A549 (cell line): ENCODE measurements around the gene THYN1. TPM values are rescaled to one million over a fixed set of nuclear protein-coding genes. Genes with fewer than 3 reads are reported as not detected.

Experiments
- ATAC-seq, 2 experiments: fragments of 200-7000 bp in 1 of 2; fragments of >200 bp in 1 of 2; cut with Nextera tagmentation in 1 of 2; cut with Tn5 transposase in 1 of 2; 3 replicates each; pipeline versions ENCODE4 v1.8.0 to v1.9.1; 2018 to 2020; ENCODE audit warnings: mild to moderate bottlenecking in 1 of 2, moderate library complexity in 1 of 2
- CTCF ChIA-PET: fragments of 300-600 bp; sonication (Branson Sonifier 250); formaldehyde crosslinking; extraction: SDS; loops from one replicate; lab custom pipeline; 2021; ENCODE audit warnings: antibody characterized with exemption, inconsistent platforms; lab: Yijun Ruan, JAX
- POLR2A ChIA-PET: fragments of 350-600 bp; formaldehyde crosslinking; extraction: SDS; loops from one replicate; lab custom pipeline; 2021; ENCODE audit warnings: antibody characterized with exemption, inconsistent platforms; lab: Yijun Ruan, JAX
- DNase-seq, 2 experiments: peaks; one replicate each; pipeline versions ENCODE4 v3.0.0 to v3.0.0-alpha.2; 2011 to 2016; ENCODE audit warnings: low read depth in 1 of 2, low spot score in 1 of 2
- FAIRE-seq: peaks from 2 replicates; lab custom pipeline; 2011; peaks lifted over from hg19 to GRCh38; lab: Jason Lieb, UNC
- H3K27ac ChIP-seq, 2 experiments: fragments of >200 bp; sonication (Bioruptor Twin); formaldehyde crosslinking; 3 replicates each; pipeline ENCODE4 v1.5.1; 2016 to 2017
- H3K4me1 ChIP-seq: fragments of >200 bp; sonication (Bioruptor Twin); formaldehyde crosslinking; 3 replicates; pipeline ENCODE4 v1.6.1; 2016
- H3K4me2 ChIP-seq: fragments of >200 bp; sonication (Bioruptor Twin); formaldehyde crosslinking; 3 replicates; pipeline ENCODE4 v1.6.1; 2016
- H3K4me3 ChIP-seq: fragments of >200 bp; sonication (Bioruptor Twin); formaldehyde crosslinking; 3 replicates; pipeline ENCODE4 v1.5.1; 2016
- H3K9me3 ChIP-seq: fragments of >200 bp; sonication (Bioruptor Twin); formaldehyde crosslinking; 3 replicates; pipeline ENCODE4 v1.6.1; 2016
- CBX2 ChIP-seq: fragments of 200-600 bp; sonication (generic); IDR thresholded peaks from 2 replicates; pipeline ENCODE4 v1.6.1; 2016; ENCODE audit warnings: low read depth, mild to moderate bottlenecking, borderline replicate concordance
- CHD4 ChIP-seq: fragments of 200-600 bp; sonication (generic); IDR thresholded peaks from 2 replicates; pipeline ENCODE4 v1.6.1; 2016; ENCODE audit warnings: antibody characterized with exemption, mild to moderate bottlenecking, borderline replicate concordance
- EHMT2 ChIP-seq: fragments of 200-600 bp; sonication (generic); IDR thresholded peaks from 2 replicates; pipeline ENCODE4 v1.6.1; 2016; ENCODE audit warnings: antibody characterized with exemption, low read depth, mild to moderate bottlenecking, moderate library complexity
- FOSB ChIP-seq: fragments of 250-450 bp; sonication (Bioruptor Pico); IDR thresholded peaks from 2 replicates; pipeline ENCODE4 v1.5.0; 2020; ENCODE audit warnings: mild to moderate bottlenecking, moderate library complexity
- FOXS1 ChIP-seq: fragments of 250-450 bp; sonication (Bioruptor Pico); IDR thresholded peaks from 2 replicates; pipeline ENCODE4 v1.5.0; 2020; ENCODE audit warnings: mild to moderate bottlenecking, moderate library complexity
- GATA3 ChIP-seq: IDR thresholded peaks from 2 replicates; pipeline ENCODE4 v1.6.1; 2012; ENCODE audit warnings: borderline replicate concordance
- HDAC2 ChIP-seq: fragments of 200-600 bp; sonication (generic); IDR thresholded peaks from 2 replicates; pipeline ENCODE4 v1.6.1; 2016
- HEYL ChIP-seq: fragments of 250-450 bp; sonication (Bioruptor Pico); IDR thresholded peaks from 2 replicates; pipeline ENCODE4 v1.8.0; 2021; ENCODE audit warnings: mild to moderate bottlenecking, moderate library complexity
- HOXA7 ChIP-seq: fragments of 250-450 bp; sonication (Bioruptor Pico); IDR thresholded peaks from 2 replicates; pipeline ENCODE4 v1.5.0; 2020; ENCODE audit warnings: mild to moderate bottlenecking, moderate library complexity
- HOXB13 ChIP-seq: fragments of 250-450 bp; sonication (Bioruptor Pico); IDR thresholded peaks from 2 replicates; pipeline ENCODE4 v1.5.0; 2020; ENCODE audit warnings: low read depth, mild to moderate bottlenecking, moderate library complexity
- HOXB5 ChIP-seq: fragments of 250-450 bp; sonication (Bioruptor Pico); IDR thresholded peaks from 2 replicates; pipeline ENCODE4 v1.5.0; 2020; ENCODE audit warnings: mild to moderate bottlenecking, moderate library complexity
- MAZ ChIP-seq: fragments of 150-350 bp; IDR thresholded peaks from 2 replicates; pipeline ENCODE4 v1.6.1; 2014; ENCODE audit warnings: antibody characterized with exemption, low read depth, low read length, borderline replicate concordance
- RAD21 ChIP-seq, 2 experiments: fragments of >200 bp in 1 of 2; sonication (Bioruptor Twin) in 1 of 2; formaldehyde crosslinking in 1 of 2; IDR thresholded peaks in 1 of 2; conservative IDR thresholded peaks in 1 of 2; 2 replicates in 1 of 2; 3 replicates in 1 of 2; pipeline ENCODE4 v1.6.1; 2012 to 2018; ENCODE audit warnings: inconsistent platforms in 1 of 2
- RARB ChIP-seq: fragments of 250-450 bp; sonication (Bioruptor Pico); IDR thresholded peaks from 2 replicates; pipeline ENCODE4 v1.8.0; 2021; ENCODE audit warnings: mild to moderate bottlenecking, moderate library complexity
- RFX5 ChIP-seq: fragments of 450-650 bp; IDR thresholded peaks from 2 replicates; pipeline ENCODE4 v1.7.1; 2014; ENCODE audit warnings: antibody characterized with exemption, mild to moderate bottlenecking, moderate library complexity
- SREBF2 ChIP-seq: fragments of 450-650 bp; IDR thresholded peaks from 2 replicates; pipeline ENCODE4 v1.6.1; 2014; ENCODE audit warnings: mild to moderate bottlenecking, moderate library complexity
- TFCP2L1 ChIP-seq: fragments of 250-450 bp; sonication (Bioruptor Pico); IDR thresholded peaks from 2 replicates; pipeline ENCODE4 v1.5.0; 2021; ENCODE audit warnings: mild to moderate bottlenecking
- WGBS: methylation state at CpG from one replicate; pipeline ENCODE4 v1.1.6; 2017; ENCODE audit errors: missing lambda C conversion rate; 5-methylcytosine and 5-hydroxymethylcytosine counted together
- polyA plus RNA-seq, 4 experiments: library from polyadenylated mRNA; depleted of rRNA in 3 of 4; stranded (reverse); fragments of >200 nt; fragmentation: RNase III in 1 of 4; extraction: RNeasy Plus Mini Kit Qiagen cat#74134 plus additional on column Dnase treatment in 1 of 4; gene quantifications; 2 replicates in 3 of 4; 3 replicates in 1 of 4; pipeline ENCODE4 v1.2.3, GENCODE V29; 2011 to 2017
- TF ChIP-seq, protein P1 (sequence below): fragments of >200 bp; sonication (Bioruptor Twin); formaldehyde crosslinking; IDR thresholded peaks from 3 replicates; pipeline ENCODE4 v1.5.1; 2016
- TF ChIP-seq, protein P2 (sequence below): fragments of 150-350 bp; IDR thresholded peaks from 2 replicates; pipeline ENCODE4 v1.6.1; 2014; ENCODE audit warnings: low read depth, mild to moderate bottlenecking, low read length
- TF ChIP-seq, protein P3 (sequence below): fragments of 250-450 bp; sonication (Bioruptor Pico); IDR thresholded peaks from 2 replicates; pipeline ENCODE4 v1.5.0; 2020; ENCODE audit warnings: low read depth, mild to moderate bottlenecking, moderate library complexity
- TF ChIP-seq, protein P4 (sequence below): IDR thresholded peaks from 2 replicates; pipeline ENCODE4 v1.6.1; 2012
- TF ChIP-seq, protein P5 (sequence below): fragments of 250-450 bp; sonication (Bioruptor Pico); IDR thresholded peaks from 2 replicates; pipeline ENCODE4 v1.5.0; 2021; ENCODE audit warnings: mild to moderate bottlenecking, moderate library complexity, borderline replicate concordance

Gene THYN1
- polyA plus RNA-seq, 2 of the 4 experiments (the other 2 are of a cell fraction) = 20.8 to 27.9 TPM

- Histone ChIP-seq H3K27ac (no peak overlapping the region), H3K4me2 (no peak overlapping the region), H3K9me3 (no peaks in the 10 kb centered on the region), H3K4me3 (no peak overlapping the region), H3K4me1 (no peaks in the 10 kb centered on the region)
- CTCF ChIA-PET = interaction anchor here (0.6 to 2.0 kb wide), 4 partner anchors 9 to 109 kb away, joined by 3 to 6 read pairs (median 4); partner anchors contain the start of gene VPS26B
- POLR2A ChIA-PET = no interaction called here
- TF ChIP-seq FOSB (CRISPR knock-in tag) (no peak), RAD21 (conservative IDR thresholded peaks at IDR 0.05 in 1 of 2, IDR thresholded peaks at IDR 0.05 in 1 of 2) (0 out of 5 replicates have a peak, but pooled peaks of 1 of the 2 experiments have one; percentile 19)
- TF ChIP-seq, protein P1, sequence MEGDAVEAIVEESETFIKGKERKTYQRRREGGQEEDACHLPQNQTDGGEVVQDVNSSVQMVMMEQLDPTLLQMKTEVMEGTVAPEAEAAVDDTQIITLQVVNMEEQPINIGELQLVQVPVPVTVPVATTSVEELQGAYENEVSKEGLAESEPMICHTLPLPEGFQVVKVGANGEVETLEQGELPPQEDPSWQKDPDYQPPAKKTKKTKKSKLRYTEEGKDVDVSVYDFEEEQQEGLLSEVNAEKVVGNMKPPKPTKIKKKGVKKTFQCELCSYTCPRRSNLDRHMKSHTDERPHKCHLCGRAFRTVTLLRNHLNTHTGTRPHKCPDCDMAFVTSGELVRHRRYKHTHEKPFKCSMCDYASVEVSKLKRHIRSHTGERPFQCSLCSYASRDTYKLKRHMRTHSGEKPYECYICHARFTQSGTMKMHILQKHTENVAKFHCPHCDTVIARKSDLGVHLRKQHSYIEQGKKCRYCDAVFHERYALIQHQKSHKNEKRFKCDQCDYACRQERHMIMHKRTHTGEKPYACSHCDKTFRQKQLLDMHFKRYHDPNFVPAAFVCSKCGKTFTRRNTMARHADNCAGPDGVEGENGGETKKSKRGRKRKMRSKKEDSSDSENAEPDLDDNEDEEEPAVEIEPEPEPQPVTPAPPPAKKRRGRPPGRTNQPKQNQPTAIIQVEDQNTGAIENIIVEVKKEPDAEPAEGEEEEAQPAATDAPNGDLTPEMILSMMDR = peak; percentile 52
- FAIRE-seq (no peak), ATAC-seq (peak in 1 of 2 experiments; percentile 52; a peak in 2 of 6 replicates), DNase-seq (peak in 1 of 2 experiments; percentile 25)
- WGBS = 80% methylated on average over 14 of the region's 16 CpGs
Measured at GRCh38 chr11:134207538-134208239, 45.5 kb downstream of the THYN1 start.

- H3K4me2 ChIP-seq = no peak overlapping the region
- CTCF ChIA-PET = interaction anchor here (1.5 kb wide), 1 partner anchor 38 kb away, joined by 5 read pairs; no protein-coding TSS in a partner anchor
- TF ChIP-seq, protein P2, sequence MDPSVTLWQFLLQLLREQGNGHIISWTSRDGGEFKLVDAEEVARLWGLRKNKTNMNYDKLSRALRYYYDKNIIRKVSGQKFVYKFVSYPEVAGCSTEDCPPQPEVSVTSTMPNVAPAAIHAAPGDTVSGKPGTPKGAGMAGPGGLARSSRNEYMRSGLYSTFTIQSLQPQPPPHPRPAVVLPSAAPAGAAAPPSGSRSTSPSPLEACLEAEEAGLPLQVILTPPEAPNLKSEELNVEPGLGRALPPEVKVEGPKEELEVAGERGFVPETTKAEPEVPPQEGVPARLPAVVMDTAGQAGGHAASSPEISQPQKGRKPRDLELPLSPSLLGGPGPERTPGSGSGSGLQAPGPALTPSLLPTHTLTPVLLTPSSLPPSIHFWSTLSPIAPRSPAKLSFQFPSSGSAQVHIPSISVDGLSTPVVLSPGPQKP = no peak
- no peak for TF ChIP-seq CHD4
- TF ChIP-seq, protein P3, sequence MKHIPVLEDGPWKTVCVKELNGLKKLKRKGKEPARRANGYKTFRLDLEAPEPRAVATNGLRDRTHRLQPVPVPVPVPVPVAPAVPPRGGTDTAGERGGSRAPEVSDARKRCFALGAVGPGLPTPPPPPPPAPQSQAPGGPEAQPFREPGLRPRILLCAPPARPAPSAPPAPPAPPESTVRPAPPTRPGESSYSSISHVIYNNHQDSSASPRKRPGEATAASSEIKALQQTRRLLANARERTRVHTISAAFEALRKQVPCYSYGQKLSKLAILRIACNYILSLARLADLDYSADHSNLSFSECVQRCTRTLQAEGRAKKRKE (CRISPR knock-in tag) = no peak
- no peak for TF ChIP-seq GATA3
- no peak for TF ChIP-seq HOXB13
- TF ChIP-seq RFX5 = no peak
- TF ChIP-seq TFCP2L1 (CRISPR knock-in tag) = no peak
- TF ChIP-seq, all 56 proteins: peak for 0
- Histone ChIP-seq H3K27ac (no peak overlapping the region), H3K9me3 (no peaks in the 10 kb centered on the region), H3K4me3 (no peak overlapping the region), H3K4me1 (no peaks in the 10 kb centered on the region)
- ATAC-seq (no peak), FAIRE-seq (no peak), DNase-seq (no peak)
- POLR2A ChIA-PET = no interaction called here
- 96% methylated on average over 5 of the region's 5 CpGs for WGBS
Measured at GRCh38 chr11:134206185-134206584, 47.0 kb downstream of the THYN1 start.

DNA sequence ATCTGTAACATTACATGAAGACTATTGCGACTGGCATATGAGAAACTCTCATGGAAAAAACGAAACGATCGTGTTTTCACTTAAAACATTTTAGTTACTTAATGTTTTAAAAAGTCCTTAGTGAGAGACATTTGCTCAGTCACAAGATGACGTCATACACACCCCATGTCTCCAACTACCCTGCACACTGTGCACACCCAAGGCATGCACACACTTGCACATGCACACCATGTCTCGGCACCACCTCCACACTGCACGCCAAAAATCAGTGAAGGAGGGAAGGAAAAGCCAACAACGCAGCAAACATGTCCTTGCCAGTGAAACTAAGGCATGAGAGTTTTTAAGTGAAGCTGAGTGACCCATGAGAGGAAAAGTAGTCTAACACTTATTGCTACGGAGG lies 47.4 kb downstream of the THYN1 start:
- DNase-seq = no peak
- Histone ChIP-seq H3K4me2 (no peak overlapping the region), H3K4me1 (no peaks in the 10 kb centered on the region), H3K4me3 (no peak overlapping the region), H3K9me3 (no peaks in the 10 kb centered on the region), H3K27ac (no peak overlapping the region)
- ChIA-PET CTCF (interaction anchor here (1.5 kb wide), 1 partner anchor 39 kb away, joined by 5 read pairs; no protein-coding TSS in a partner anchor), POLR2A (interaction anchor here (1.2 kb wide), 1 partner anchor 19 kb away, joined by 5 read pairs; the partner anchor contains the start of gene VPS26B)
- no peak for FAIRE-seq
- WGBS = 91% methylated on average over 9 of the region's 9 CpGs
- ATAC-seq = no peak
- TF ChIP-seq, protein P4, sequence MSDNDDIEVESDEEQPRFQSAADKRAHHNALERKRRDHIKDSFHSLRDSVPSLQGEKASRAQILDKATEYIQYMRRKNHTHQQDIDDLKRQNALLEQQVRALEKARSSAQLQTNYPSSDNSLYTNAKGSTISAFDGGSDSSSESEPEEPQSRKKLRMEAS = no peak
- TF ChIP-seq RARB (no peak), HOXA7 (CRISPR knock-in tag) (no peak), HOXB5 (CRISPR knock-in tag) (no peak), HDAC2 (no peak), EHMT2 (no peak), HOXB13 (no peak), RFX5 (no peak), FOXS1 (no peak), HEYL (CRISPR knock-in tag) (no peak), MAZ (no peak), CBX2 (no peak), SREBF2 (no peak)
- TF ChIP-seq, protein P5, sequence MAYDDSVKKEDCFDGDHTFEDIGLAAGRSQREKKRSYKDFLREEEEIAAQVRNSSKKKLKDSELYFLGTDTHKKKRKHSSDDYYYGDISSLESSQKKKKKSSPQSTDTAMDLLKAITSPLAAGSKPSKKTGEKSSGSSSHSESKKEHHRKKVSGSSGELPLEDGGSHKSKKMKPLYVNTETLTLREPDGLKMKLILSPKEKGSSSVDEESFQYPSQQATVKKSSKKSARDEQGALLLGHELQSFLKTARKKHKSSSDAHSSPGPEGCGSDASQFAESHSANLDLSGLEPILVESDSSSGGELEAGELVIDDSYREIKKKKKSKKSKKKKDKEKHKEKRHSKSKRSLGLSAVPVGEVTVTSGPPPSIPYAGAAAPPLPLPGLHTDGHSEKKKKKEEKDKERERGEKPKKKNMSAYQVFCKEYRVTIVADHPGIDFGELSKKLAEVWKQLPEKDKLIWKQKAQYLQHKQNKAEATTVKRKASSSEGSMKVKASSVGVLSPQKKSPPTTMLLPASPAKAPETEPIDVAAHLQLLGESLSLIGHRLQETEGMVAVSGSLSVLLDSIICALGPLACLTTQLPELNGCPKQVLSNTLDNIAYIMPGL (CRISPR knock-in tag) = no peak
